ENCODE results near the gene RIMKLA.

The RIMKLA gene

DNA sequence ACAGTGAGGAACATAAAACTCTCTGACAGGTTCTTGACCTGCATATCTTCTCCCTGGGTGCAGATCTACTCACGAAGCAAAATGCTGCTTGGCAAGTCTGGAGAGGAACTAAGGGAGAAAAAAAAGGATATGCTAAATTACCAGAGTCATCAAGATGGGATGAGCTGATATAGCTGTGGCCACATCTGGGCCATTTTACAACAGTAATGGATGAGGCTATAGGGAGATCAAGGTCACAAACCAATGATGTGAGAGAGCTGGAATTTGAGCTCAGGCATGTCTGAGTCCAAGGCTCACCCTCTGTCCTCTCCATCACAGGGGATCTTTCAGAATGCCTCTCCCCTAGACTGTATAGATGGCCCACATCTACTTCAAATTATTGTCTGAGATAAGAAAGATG lies 49.0 kb downstream of the RIMKLA start:
- no peak for DNase-seq (ENCODE audit: low read depth in 1 of 2, low spot score in 1 of 2)

DNA sequence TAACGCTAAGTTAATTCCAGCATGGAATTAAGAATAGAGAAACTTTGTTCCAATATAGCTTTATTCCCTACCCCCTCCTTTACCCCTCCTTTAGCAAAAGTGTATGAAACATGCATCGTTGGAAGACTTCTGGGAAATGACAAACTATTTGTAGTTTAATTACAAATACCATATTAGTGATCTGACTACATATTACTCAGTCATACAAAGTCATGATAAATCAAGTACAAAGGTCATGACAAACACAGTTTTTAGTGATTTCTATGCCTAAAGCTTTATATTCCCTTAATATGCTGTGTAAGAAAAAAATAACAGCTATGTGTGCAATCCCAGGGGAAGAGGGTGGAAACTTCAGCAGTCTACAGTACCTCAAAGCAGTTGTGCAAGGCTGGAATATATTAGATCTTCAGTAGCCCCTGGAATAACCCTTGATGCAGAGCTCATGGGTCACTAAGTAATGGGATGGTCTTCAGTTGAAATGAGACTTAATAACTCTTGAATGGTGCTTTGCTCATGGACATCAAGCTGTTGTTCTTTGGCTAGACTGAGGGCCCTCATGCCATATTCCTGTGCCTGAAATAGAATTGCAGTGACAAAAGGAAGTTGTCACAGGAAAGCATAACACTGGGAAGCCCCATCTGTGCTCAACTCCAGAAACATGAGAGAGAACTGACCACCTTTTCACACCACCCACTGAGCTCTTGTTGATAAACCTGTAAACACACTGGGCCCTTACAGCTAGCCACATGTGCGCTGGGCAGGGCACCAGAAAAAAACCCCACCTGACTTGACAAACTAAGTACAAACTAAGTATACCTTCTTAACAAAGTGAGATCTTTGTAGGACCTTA lies 49.9 kb downstream of the RIMKLA start:
- DNase-seq (ENCODE audit: low read depth in 1 of 2, low spot score in 1 of 2): no peak

DNA sequence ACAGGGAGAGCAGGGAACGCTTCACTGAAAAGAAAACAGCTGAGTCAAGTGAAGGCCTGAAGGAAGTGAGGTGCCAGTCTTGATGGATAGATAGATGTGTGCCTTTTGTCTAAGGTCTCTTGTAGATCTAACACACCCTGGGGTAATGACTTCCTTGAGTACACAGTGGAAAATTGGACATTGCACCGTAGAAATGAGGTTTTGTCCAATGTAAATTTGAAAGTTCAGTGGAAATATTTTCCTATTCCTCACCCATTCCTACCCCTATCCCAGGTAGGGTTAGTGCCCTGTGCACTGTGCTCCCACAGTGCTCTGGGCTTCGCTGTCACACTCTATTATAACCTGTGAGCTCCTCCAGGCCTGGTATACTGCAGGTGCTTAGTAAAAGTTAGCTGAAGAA lies 50.9 kb downstream of the RIMKLA start:
- no peak for DNase-seq (ENCODE audit: low read depth in 1 of 2, low spot score in 1 of 2)

DNA sequence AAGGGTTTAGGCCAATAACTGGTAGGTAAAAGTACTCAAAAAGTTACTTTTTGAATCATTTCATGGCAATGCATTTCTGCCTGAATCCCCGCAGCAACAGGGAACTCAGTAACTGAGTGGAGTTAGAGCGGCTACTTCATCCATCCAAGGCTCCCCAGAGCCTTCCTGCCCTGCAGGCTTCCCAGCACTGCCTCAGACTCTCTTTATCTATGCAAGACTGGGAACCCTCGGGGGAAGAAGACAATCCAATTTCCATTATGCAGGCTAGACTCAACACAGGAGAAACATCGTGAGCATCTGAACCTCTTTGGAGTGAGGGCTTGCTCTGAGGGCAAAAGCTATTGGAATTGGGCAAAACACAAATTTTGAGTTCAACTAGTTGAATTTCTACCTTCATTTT lies 52.1 kb downstream of the RIMKLA start:
- no peak for DNase-seq (ENCODE audit: low read depth in 1 of 2, low spot score in 1 of 2)

DNA sequence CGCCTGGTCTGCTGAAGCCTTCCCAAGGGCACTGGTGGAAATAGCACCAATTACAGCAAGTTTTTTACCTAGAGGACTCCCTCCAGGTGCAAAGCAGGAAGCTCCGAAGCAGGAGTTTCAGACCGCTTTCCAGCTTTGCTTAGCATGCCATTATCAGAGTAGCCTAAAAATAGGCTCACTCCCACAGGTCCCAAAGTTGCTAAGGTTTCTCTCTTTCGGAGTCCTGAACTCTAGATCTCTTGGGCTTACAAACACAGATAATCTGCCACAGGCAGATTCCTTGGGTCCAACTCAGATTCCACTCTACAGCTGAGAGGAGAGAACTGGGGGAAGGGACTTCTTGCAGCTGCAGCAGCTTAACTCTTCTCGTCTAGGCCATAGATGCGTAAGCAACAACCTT lies 52.8 kb downstream of the RIMKLA start:
- no peak for DNase-seq (ENCODE audit: low read depth in 1 of 2, low spot score in 1 of 2)

DNA sequence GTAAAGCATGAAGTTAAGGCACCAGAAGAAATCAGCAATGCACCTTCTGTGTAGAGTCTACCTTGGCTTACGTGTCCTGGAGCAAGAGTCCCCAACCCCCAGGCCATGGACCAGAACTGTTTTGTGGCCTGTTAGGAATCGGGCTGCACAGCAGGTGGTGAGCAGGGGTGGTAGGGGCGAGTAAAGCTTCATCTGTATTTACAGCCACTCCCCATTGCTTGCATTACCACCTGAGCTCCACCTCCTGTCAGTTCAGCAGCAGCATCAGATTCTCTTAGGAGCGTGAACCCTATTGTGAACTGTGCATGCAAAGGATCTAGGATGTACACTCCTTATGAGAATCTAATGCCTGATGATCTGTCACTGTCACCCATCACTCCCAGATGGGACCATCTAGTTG lies 53.7 kb downstream of the RIMKLA start:
- DNase-seq (ENCODE audit: low read depth in 1 of 2, low spot score in 1 of 2): no peak

DNA sequence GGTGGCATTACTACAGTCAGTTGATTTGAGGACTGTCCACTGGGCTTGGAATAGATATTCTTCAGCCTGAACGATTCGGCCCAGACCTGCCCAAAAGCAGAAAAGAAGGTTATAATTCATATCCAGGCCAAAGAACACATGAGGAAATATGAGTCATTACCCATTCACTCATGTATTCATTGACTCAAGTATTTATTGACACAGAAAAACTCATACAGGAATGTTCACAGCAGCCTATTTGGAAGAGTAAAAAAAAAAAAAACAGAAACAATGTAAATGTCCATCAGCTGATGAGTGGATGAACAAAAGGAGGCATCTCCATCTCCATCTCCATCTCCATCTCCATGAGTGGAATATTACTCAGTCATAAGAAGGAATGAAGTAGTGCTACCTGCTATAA lies 59.3 kb downstream of the RIMKLA start:
- no peak for DNase-seq (ENCODE audit: low read depth in 1 of 2, low spot score in 1 of 2)

DNA sequence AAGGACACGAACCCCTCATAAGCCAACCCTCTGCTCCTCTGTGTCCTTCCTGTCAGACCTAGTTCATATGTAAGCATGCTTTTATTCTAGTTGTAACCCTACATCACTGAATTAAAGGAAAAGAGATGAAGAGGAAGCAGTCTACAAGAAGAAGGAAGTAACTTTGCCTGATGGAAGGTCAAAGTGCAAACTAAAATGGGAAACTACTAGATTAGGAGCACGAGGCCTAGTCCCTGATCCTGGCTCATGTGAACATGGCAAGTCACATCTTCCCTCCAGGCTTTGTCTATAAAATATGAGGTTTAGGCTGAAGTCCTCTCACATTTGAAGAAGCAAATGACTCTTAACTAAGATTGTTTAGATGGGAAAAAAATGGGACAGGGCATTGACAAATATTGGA lies 62.1 kb downstream of the RIMKLA start:
- no peak for DNase-seq (ENCODE audit: low read depth in 1 of 2, low spot score in 1 of 2)

DNA sequence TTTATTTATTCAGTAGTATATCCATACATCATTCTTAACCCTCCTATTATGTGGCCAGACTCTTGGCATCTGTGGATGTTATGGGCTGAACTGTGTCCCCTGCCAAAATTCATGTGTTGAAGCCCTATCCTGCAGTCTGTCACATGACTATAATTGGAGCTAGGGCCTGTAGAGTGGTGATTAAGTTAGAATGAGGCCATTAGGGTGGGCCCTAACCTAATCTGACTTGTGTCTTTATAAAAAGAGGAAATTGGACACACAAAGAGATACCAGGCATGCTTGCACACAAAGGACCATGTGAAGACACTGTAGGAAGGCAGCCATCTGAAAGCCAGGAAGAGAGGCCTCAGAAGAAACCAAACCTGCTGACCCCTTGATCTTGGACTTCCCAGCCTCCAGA lies 68.7 kb downstream of the RIMKLA start:
- DNase-seq (ENCODE audit: low read depth in 1 of 2, low spot score in 1 of 2): no peak

DNA sequence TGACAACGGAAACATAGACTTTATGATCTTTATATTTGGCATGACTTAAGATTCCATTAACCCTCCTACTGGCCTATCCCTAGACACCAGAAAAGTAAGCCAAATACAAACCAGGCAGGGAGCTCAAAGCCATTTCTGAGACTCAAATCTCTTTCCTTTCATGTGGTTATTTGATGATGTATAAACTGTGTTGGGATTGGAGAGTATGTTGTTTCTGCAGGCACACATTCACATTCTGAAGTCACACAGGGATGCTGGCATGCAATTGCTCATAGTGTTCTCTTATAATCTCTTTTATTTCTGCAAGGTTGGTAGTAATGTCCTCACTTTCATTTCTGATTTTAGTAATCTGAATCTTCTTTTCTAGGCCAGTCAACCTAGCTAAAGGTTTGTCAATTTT lies 69.5 kb downstream of the RIMKLA start:
- no peak for DNase-seq (ENCODE audit: low read depth in 1 of 2, low spot score in 1 of 2)

DNA sequence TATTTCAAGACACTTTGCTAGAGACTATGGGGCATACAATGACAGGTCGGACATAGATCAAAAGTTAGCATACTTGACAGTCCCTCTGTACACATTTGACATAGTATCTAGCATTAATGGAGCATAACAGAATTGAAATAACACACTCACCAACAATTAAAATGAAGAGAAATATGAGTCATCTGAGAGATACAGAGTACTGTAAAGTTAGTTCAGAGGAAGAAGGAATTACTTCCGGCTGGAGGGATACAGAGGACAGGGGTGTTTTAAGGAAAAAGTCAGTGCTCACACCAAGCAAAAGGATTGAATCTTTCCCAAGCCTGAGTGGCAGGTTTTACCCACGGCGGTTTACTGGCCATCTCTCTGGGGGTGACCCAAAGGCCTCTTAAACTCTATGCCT lies 72.8 kb downstream of the RIMKLA start:
- DNase-seq (ENCODE audit: low read depth in 1 of 2, low spot score in 1 of 2): no peak

DNA sequence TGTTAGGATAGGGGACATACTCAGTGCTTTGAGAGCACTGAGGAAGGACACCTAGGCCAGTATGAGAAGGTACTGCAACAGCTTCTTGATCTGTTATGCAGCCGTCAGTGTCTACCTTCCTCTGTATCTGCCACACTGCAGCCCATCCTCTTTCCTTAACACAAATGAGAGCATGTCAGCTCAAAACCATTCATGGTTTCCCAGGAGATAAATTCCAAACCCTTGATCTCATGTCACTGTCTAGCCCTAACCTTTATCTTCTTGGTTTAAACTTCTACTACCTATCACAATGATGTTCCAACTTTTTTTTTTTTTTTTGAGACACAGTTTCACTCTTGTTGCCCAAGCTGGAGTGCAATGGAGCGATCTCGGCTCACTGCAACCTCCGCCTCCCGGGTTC lies 73.8 kb downstream of the RIMKLA start:
- no peak for DNase-seq (ENCODE audit: low read depth in 1 of 2, low spot score in 1 of 2)

DNA sequence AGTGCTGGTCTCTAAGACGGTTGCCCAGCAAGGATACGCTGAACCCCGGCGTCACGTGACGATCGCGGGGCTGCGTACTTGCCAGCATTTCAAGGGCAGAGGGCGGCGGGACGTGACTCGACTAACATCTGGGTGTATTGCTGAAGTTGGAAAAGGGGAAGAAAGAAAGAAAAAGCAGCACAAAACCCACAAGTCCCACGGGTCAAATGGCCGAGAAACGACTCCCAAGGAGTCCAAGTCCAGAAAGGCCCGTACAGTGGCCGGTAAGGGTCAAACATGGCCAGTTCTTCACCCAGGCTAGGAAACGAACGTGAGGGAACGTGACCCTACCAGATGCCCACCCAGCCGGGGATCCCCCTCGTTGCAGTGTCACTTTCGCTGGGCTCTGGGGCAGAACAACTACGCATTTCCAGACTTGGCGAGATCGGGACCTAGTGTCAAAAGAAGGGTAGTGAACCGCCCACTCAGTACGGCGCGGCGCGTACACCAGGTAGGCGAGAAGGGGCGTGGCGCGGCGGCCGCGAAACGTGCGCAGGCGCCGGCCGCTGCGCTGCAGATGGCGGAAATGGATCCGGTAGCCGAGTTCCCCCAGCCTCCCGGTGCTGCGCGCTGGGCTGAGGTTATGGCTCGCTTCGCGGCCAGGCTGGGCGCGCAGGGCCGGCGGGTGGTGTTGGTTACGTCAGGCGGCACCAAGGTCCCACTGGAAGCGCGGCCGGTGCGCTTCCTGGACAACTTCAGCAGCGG lies 75.6 kb downstream of the RIMKLA start, which contains the start of the genes PPCS and ZMYND12:
Gene PPCS, plus strand, starts transcription at position 534 of the 744 bp plus-strand sequence. Its CDS starts 23 bp downstream, at position 557.
Gene ZMYND12, minus strand, starts transcription at position 13 of the 744 bp plus-strand sequence. CDS start 25 bp downstream, outside the sequence.
- peak; percentile 77 to 85 for DNase-seq (ENCODE audit: low read depth in 1 of 2, low spot score in 1 of 2)

DNA sequence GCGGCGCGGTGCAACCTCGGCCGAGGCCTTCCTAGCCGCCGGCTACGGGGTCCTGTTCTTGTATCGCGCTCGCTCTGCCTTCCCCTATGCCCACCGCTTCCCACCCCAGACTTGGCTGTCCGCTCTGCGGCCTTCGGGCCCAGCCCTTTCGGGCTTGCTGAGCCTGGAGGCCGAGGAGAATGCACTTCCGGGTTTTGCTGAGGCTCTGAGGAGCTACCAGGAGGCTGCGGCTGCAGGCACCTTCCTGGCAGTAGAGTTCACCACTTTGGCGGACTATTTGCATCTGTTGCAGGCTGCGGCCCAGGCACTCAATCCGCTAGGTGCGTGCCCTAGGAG lies 76.1 kb downstream of the RIMKLA start:
- DNase-seq (ENCODE audit: low read depth in 1 of 2, low spot score in 1 of 2): peak; percentile 31 to 40

DNA sequence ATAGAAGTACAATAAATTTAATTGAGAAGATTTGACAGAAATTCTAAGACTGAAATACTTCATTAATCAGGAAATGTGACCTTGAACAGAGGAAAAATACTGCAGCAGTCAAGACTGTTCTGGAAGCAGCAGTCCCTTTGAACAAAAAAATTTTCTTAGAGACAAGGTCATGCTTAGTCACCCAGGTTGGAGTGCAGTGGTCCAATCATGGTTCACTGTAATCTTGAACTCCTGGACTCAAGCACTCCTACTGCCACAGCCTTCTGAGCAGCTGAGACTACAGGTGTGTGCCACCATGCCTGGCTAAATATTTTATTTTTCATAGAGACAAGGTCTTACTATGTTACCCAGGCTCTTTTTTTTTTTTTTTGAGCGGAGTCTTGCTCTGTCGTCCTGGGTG lies 80.6 kb downstream of the RIMKLA start:
- DNase-seq (ENCODE audit: low read depth in 1 of 2, low spot score in 1 of 2): no peak

DNA sequence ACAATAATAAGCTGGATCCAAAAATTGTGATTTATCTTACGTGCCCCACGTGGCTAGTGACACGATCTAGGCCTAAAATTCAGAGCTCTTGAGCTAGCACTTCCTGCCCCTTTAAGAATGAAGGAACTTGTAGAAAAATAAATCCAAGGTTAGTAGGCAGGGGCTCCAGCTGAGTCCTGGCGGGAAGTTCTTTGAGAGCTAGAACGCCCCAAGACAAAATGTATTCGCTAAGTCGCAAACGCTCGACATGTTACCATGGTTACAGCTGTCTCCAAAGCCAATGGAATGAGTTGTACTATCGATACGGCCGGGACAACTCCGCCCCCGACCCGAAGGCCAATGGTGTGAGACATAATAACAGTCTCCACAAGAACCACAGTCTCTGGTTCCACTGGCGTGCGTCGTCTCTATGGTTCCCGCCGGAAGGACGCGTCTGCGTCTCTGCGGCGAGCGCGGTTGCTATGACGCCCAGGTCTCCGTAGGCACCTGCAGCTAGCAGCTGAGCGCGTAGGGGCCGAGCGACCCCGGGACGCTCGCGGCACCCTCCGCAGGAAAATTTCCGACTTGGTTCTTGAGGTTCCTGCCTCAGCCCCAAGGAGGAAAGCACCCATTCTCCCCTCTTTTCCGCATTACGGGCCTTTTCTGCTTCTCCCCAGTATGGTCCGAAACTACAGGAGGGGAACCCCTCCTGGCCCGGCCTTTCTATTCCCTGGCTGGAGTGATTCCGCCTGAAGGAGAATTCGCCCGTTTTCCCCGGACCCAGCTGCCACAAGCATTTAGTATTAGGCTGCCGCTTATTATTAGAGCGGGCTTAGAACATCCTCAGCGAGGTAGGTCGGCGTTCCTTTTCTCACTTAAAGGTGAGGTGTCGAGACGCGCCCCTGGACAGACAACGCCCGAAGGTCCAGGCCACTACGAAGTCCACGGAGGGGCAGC lies 82.5 kb downstream of the RIMKLA start, which contains the start of gene CCDC30:
Gene CCDC30, plus strand, starts transcription at position 459 of the 936 bp plus-strand sequence. CDS start 17,266 bp downstream, outside the sequence.
- DNase-seq (ENCODE audit: low read depth in 1 of 2, low spot score in 1 of 2): peak; percentile 90 to 93

DNA sequence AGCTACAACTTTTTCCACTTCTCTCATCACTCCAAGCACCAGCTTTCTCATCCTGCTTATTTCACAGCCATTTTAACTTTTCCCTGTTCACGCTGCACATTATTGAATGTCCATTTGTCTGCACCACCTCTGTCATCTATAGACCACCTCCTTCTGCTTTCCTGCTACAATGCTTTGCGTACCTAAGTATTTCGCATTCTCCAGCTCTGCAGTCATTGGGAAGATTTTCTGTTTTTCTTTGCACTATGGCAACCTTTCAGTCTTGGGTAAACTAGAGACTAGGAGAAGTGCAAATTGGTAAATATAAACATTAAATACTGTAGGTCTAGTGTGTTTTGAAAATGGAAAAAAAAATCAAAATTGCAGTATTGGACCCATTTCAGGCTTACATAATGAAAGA lies 83.3 kb downstream of the RIMKLA start:
- DNase-seq (ENCODE audit: low read depth in 1 of 2, low spot score in 1 of 2): no peak

DNA sequence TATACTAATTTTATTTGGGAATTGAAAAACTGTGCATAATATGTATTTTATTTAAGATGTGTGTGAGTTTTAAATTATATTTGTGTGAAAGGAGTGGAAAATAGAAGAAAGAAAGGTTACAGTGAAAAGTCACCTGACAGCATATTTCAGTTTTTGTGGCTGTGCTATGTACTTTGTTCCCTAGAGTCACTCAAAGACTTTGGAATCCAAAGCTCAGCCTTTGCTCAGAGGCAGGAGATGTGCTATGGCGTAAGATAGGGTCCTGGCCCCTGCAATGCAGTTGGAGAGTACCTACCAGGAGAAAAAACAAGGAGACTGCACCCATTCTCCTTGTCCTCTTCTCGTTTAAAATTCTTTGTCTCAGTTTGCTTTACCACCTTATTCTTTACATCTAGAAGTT lies 85.4 kb downstream of the RIMKLA start:
- DNase-seq (ENCODE audit: low read depth in 1 of 2, low spot score in 1 of 2): no peak

DNA sequence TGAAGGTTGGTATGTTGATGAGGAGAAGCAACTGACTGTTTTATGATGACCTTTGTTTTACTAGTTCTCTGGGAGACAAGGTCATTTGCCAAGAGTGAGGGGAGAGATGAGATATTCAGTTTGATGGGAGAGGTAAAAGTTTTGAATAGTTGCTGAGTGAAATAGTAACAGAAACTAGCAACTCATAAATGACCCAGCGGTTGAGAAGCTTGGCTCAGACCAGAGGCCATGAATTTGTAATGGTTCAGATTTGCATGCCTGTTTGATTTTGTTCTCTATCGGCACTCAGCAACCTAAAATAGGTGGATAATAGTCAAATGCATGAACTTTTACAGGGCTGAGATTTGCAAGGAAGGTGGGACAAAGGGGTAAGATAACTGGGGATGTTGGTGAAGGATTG lies 89.1 kb downstream of the RIMKLA start:
- DNase-seq (ENCODE audit: low read depth in 1 of 2, low spot score in 1 of 2): no peak

Measured in activated T-helper 1 cell treated with anti-CD3 and anti-CD28 coated beads, Interleukin-2, amount 50 U/mL, for 16 hours (primary cell).